Measurements from ENCODE around the gene GRXCR2.
"Not testable (repeated sequence)": the region's sequence is repeated elsewhere in the genome, so short reads cannot be mapped to it uniquely, and the experiment has no call there.

Gene GRXCR2

DNA sequence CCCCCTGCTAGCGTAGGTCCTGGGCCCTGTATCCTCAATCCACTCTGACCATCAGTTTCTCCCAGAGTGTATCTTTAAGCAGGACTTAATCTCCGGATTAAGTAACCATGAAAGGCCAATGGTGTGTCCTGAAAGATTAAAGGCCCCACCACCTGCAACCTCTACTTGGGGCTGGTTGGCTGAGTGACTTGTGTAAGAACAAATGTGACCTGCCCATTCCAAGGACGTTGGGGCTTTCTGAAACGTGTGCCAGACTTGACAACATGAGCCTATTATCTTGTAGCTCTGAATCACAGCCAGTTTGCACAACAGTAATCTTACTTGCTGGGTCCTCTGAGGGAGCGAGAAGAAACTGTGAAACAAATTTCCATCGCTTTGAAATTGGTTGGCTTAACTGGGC, 34.5 kb downstream of the GRXCR2 start:
- Histone ChIP-seq H3K79me2 (ENCODE audit: control insufficient read depth, insufficient read depth, low read length, unreplicated experiment) (peaks cover 15% of the 10 kb centered on the region), H3K27ac (ENCODE audit: low read depth, low read length) (no peak overlapping the region), H3K4me3 (ENCODE audit: low read depth, low read length) (no peak overlapping the region), H3K4me1 (ENCODE audit: control insufficient read depth, insufficient read depth, low read length, unreplicated experiment) (peaks cover 15% of the 10 kb centered on the region), H3K36me3 (ENCODE audit: insufficient read depth, low read length) (no peaks in the 10 kb centered on the region), H2AFZ (ENCODE audit: low read length, unreplicated experiment) (no peak overlapping the region), H3K27me3 (ENCODE audit: insufficient read depth, low read length) (no peaks in the 10 kb centered on the region)

- H3K4me1 ChIP-seq (ENCODE audit: control insufficient read depth, insufficient read depth, low read length, unreplicated experiment), result peaks cover 17% of the 10 kb centered on the region
- H2AFZ ChIP-seq (ENCODE audit: low read length, unreplicated experiment), result peak overlapping the region; percentile 47
- not testable (repeated sequence) for H3K27ac ChIP-seq (ENCODE audit: low read depth, low read length); H3K36me3 ChIP-seq (ENCODE audit: insufficient read depth, low read length); H3K4me3 ChIP-seq (ENCODE audit: low read depth, low read length); H3K27me3 ChIP-seq (ENCODE audit: insufficient read depth, low read length)
- peaks cover 19% of the 10 kb centered on the region for H3K79me2 ChIP-seq (ENCODE audit: control insufficient read depth, insufficient read depth, low read length, unreplicated experiment)
Measured at GRCh38 chr5:145836241-145836640, 36.6 kb downstream of the GRXCR2 start.

DNA sequence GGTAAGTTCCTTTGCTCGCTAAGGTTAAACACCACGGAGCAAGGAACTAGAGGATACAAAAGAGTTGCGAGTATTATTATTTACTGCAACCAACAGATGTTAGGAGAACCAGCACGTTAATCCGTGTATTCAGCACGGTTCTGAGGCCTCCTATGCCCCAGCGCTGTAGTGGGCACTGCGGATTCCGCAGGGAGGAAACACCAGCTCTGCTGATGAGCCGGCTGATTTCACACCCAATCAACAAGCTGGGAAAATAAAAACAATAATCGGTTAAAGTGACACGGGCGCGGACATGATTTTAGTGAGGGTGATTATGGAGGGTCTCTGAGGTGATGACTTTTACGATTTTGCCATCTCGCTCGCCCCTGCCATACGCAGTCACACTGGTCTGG, 37.0 kb downstream of the GRXCR2 start:
- Histone ChIP-seq H3K27me3 (ENCODE audit: insufficient read depth, low read length) (no peaks in the 10 kb centered on the region), H3K79me2 (ENCODE audit: control insufficient read depth, insufficient read depth, low read length, unreplicated experiment) (peaks cover 19% of the 10 kb centered on the region), H2AFZ (ENCODE audit: low read length, unreplicated experiment) (peak overlapping the region; percentile 47), H3K27ac (ENCODE audit: low read depth, low read length) (peak overlapping the region; percentile 17; the same call in 1 of the 2 replicates), H3K36me3 (ENCODE audit: insufficient read depth, low read length) (no peaks in the 10 kb centered on the region), H3K4me1 (ENCODE audit: control insufficient read depth, insufficient read depth, low read length, unreplicated experiment) (peaks cover 21% of the 10 kb centered on the region), H3K4me3 (ENCODE audit: low read depth, low read length) (peak overlapping the region; percentile 89)

GRCh38 chr5:145834917-145835847, 37.6 kb downstream of the GRXCR2 start, which contains the start of gene PRELID2:
TSS of gene PRELID2 (minus strand) at chr5:145835342. CDS start at chr5:145835251, 91 bp downstream.
- Histone ChIP-seq H3K27me3 (ENCODE audit: insufficient read depth, low read length) (no peaks in the 10 kb centered on the region), H3K4me1 (ENCODE audit: control insufficient read depth, insufficient read depth, low read length, unreplicated experiment) (peaks cover 27% of the 10 kb centered on the region), H3K79me2 (ENCODE audit: control insufficient read depth, insufficient read depth, low read length, unreplicated experiment) (peaks cover 19% of the 10 kb centered on the region), H3K36me3 (ENCODE audit: insufficient read depth, low read length) (no peaks in the 10 kb centered on the region), H3K4me3 (ENCODE audit: low read depth, low read length) (peak within 1 kb of the TSS; percentile 89), H2AFZ (ENCODE audit: low read length, unreplicated experiment) (peak within 1 kb of the TSS; percentile 85), H3K27ac (ENCODE audit: low read depth, low read length) (peak within 1 kb of the TSS; percentile 17)

- no peaks in the 10 kb centered on the region for H3K36me3 ChIP-seq (ENCODE audit: insufficient read depth, low read length)
- H3K4me1 ChIP-seq (ENCODE audit: control insufficient read depth, insufficient read depth, low read length, unreplicated experiment), result peaks cover 34% of the 10 kb centered on the region
- no peaks in the 10 kb centered on the region for H3K27me3 ChIP-seq (ENCODE audit: insufficient read depth, low read length)
- peak overlapping the region; percentile 85 for H2AFZ ChIP-seq (ENCODE audit: low read length, unreplicated experiment)
- peaks cover 21% of the 10 kb centered on the region for H3K79me2 ChIP-seq (ENCODE audit: control insufficient read depth, insufficient read depth, low read length, unreplicated experiment)
- H3K4me3 ChIP-seq (ENCODE audit: low read depth, low read length), result peak overlapping the region; percentile 89
- no peak overlapping the region; the same call in 1 of the 2 replicates for H3K27ac ChIP-seq (ENCODE audit: low read depth, low read length)
Measured at GRCh38 chr5:145834554-145834916, 38.3 kb downstream of the GRXCR2 start.

DNA sequence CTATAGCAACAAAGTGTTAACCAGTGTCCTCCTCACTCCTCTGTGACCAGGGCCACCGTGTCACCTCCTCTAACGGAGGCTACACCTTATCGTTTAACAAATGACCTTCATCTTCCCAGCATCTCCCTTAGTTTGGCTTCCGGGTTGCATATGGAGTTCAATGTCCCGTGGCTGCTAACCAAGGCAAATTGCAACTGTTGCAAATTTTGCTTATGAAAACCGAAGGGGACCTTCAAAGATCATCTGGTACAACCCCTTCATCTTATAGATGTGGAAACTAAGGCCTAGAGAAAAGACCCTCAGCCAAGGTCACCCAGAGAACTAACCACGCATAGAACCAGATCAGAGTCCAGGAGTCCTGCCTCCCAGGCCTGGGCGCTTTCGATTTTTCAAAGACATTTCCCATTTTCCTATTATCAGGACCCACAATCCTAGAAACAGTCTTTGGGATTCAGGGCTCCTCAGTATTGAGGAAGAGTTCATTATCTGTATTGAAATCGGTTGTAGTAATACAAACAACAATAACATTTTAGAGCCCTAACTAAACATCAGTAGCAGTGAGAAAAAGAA, 39.1 kb downstream of the GRXCR2 start:
- Histone ChIP-seq H3K27me3 (ENCODE audit: insufficient read depth, low read length) (no peaks in the 10 kb centered on the region), H3K4me1 (ENCODE audit: control insufficient read depth, insufficient read depth, low read length, unreplicated experiment) (peaks cover 37% of the 10 kb centered on the region), H3K79me2 (ENCODE audit: control insufficient read depth, insufficient read depth, low read length, unreplicated experiment) (peaks cover 23% of the 10 kb centered on the region), H3K4me3 (ENCODE audit: low read depth, low read length) (peak overlapping the region; percentile 89), H3K27ac (ENCODE audit: low read depth, low read length) (no peak overlapping the region), H2AFZ (ENCODE audit: low read length, unreplicated experiment) (no peak overlapping the region), H3K36me3 (ENCODE audit: insufficient read depth, low read length) (no peaks in the 10 kb centered on the region)

- Histone ChIP-seq H3K4me1 (ENCODE audit: control insufficient read depth, insufficient read depth, low read length, unreplicated experiment) (peaks cover 33% of the 10 kb centered on the region), H3K27ac (ENCODE audit: low read depth, low read length) (0 out of 2 replicates have a peak overlapping the region, but pooled peaks have one; percentile 10), H3K27me3 (ENCODE audit: insufficient read depth, low read length) (no peaks in the 10 kb centered on the region), H2AFZ (ENCODE audit: low read length, unreplicated experiment) (no peak overlapping the region), H3K79me2 (ENCODE audit: control insufficient read depth, insufficient read depth, low read length, unreplicated experiment) (peaks cover 25% of the 10 kb centered on the region), H3K4me3 (ENCODE audit: low read depth, low read length) (no peak overlapping the region), H3K36me3 (ENCODE audit: insufficient read depth, low read length) (no peaks in the 10 kb centered on the region)
Measured at GRCh38 chr5:145830594-145830993, 42.2 kb downstream of the GRXCR2 start.

DNA sequence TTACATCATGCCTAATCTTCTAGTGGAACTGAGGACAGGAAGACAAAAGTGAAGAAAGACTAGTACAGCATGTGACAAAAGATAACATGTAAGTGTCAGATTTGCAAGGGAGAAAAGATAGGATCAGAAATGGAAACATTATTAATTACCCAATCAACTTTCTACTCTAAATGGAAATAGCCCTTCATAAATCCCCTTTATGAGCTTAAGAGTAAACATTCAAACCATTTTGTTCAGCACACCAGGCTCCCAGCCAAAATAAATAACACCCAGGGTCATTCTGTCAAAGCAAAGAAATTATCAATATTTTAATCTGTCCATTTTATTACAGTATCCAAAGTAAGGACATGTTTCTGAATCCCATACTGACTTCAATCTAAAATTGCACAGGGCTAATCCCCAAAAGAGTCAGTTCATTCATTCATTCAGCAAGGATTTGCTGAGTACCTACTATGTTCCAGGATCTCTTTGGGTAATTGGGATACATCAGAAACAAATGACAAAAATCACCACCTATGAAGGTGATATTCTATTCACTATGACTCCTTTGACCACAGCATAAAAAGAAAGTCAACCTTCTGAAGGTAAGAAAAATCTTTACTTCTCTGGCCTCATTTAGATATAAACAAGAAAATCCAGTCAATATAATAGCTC, 43.0 kb downstream of the GRXCR2 start:
- H2AFZ ChIP-seq (ENCODE audit: low read length, unreplicated experiment), result no peak overlapping the region
- no peaks in the 10 kb centered on the region for H3K36me3 ChIP-seq (ENCODE audit: insufficient read depth, low read length)
- no peaks in the 10 kb centered on the region for H3K27me3 ChIP-seq (ENCODE audit: insufficient read depth, low read length)
- H3K4me1 ChIP-seq (ENCODE audit: control insufficient read depth, insufficient read depth, low read length, unreplicated experiment), result peaks cover 34% of the 10 kb centered on the region
- no peak overlapping the region for H3K27ac ChIP-seq (ENCODE audit: low read depth, low read length)
- H3K4me3 ChIP-seq (ENCODE audit: low read depth, low read length), result no peak overlapping the region
- peaks cover 25% of the 10 kb centered on the region for H3K79me2 ChIP-seq (ENCODE audit: control insufficient read depth, insufficient read depth, low read length, unreplicated experiment)

- Histone ChIP-seq H3K27me3 (ENCODE audit: insufficient read depth, low read length) (no peaks in the 10 kb centered on the region), H3K79me2 (ENCODE audit: control insufficient read depth, insufficient read depth, low read length, unreplicated experiment) (peaks cover 6% of the 10 kb centered on the region), H2AFZ (ENCODE audit: low read length, unreplicated experiment) (no peak overlapping the region), H3K4me1 (ENCODE audit: control insufficient read depth, insufficient read depth, low read length, unreplicated experiment) (peaks cover 25% of the 10 kb centered on the region), H3K36me3 (ENCODE audit: insufficient read depth, low read length) (no peaks in the 10 kb centered on the region), H3K27ac (ENCODE audit: low read depth, low read length) (no peak overlapping the region), H3K4me3 (ENCODE audit: low read depth, low read length) (no peak overlapping the region)
Measured at GRCh38 chr5:145826895-145827674, 45.7 kb downstream of the GRXCR2 start.

DNA sequence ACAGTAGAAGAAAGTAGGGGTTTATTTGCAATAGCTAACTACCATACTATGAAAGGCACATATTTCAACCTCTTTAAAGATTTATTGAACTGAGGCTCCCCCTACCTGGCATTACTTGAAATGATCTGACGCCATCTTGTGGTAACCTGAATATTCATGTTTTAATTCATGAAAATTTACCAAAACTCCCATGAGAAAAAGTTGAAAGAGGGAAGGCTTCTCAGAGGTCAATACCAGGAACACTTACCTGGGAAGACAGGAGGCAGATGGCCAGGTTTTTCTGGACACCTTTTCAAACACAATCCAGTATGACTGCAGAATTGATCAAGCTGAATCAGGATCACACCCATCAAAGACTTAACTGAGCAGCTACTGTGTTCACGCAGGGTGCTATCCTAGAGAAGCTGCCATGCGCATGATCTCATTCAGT, 47.0 kb downstream of the GRXCR2 start:
- H3K4me1 ChIP-seq (ENCODE audit: control insufficient read depth, insufficient read depth, low read length, unreplicated experiment), result peaks cover 18% of the 10 kb centered on the region
- H2AFZ ChIP-seq (ENCODE audit: low read length, unreplicated experiment), result no peak overlapping the region
- H3K4me3 ChIP-seq (ENCODE audit: low read depth, low read length), result no peak overlapping the region
- H3K27me3 ChIP-seq (ENCODE audit: insufficient read depth, low read length), result no peaks in the 10 kb centered on the region
- no peak overlapping the region for H3K27ac ChIP-seq (ENCODE audit: low read depth, low read length)
- no peaks in the 10 kb centered on the region for H3K36me3 ChIP-seq (ENCODE audit: insufficient read depth, low read length)
- H3K79me2 ChIP-seq (ENCODE audit: control insufficient read depth, insufficient read depth, low read length, unreplicated experiment), result peaks cover 6% of the 10 kb centered on the region
